ENCODE measurements around the gene NTMT1. TPM values are rescaled to one million over a fixed set of nuclear protein-coding genes. Genes with fewer than 3 reads are reported as not detected.

Gene NTMT1
- total and polyA plus RNA-seq, 10 donors = 22.8 to 50.5 (median 36.6) TPM

GRCh38 chr9:129646654-129647053 lies 20.7 kb downstream of the NTMT1 start:
- 84 to 97% (median 94%) methylated on average over 7 of the region's 7 CpGs for WGBS, 5 donors
- no peak for TF ChIP-seq CTCF (IDR thresholded peaks at IDR 0.05 in 8 of 11, conservative IDR thresholded peaks at IDR 0.05 in 3 of 11)
- no peak for TF ChIP-seq POLR2AphosphoS5 (IDR thresholded peaks at IDR 0.05)
- no peak for TF ChIP-seq POLR2A (IDR thresholded peaks at IDR 0.05)
- intact Hi-C loops (cut with DNase I; ENCODE audit: low total_unique reads) = loop anchor here (10.0 kb wide), 1 partner anchor 138 kb away; no protein-coding TSS in a partner anchor
- Histone ChIP-seq H3K27ac (no peak overlapping the region), H3K9me3 (no peaks in the 10 kb centered on the region), H3K36me3 (no peaks in the 10 kb centered on the region), H3K27me3 (replicated peaks in 1 of 7) (no peaks in the 10 kb centered on the region), H3K4me1 (peaks cover 0 to 10% (median 6%) of the 10 kb centered on the region in 6 donors), H3K4me3 (no peak overlapping the region)
- DNase-seq = no peak

- Histone ChIP-seq H3K36me3 (no peaks in the 10 kb centered on the region), H3K4me3 (no peak overlapping the region), H3K27me3 (replicated peaks in 1 of 7) (no peaks in the 10 kb centered on the region), H3K27ac (no peak overlapping the region), H3K4me1 (peaks cover 0 to 3% (median 2%) of the 10 kb centered on the region in 6 donors), H3K9me3 (no peaks in the 10 kb centered on the region)
- no peak for TF ChIP-seq POLR2A (IDR thresholded peaks at IDR 0.05)
- no peak for TF ChIP-seq POLR2AphosphoS5 (IDR thresholded peaks at IDR 0.05)
- TF ChIP-seq CTCF (IDR thresholded peaks at IDR 0.05 in 8 of 11, conservative IDR thresholded peaks at IDR 0.05 in 3 of 11) = no peak
- intact Hi-C loops (cut with DNase I; ENCODE audit: low total_unique reads) = loop anchor here (10.0 kb wide), 1 partner anchor 137 kb away; no protein-coding TSS in a partner anchor
- no peak for DNase-seq
- WGBS, 5 donors = 82 to 91% (median 87%) methylated on average over 10 of the region's 10 CpGs
These were observed 21.7 kb downstream of the NTMT1 start for GRCh38 chr9:129647635-129648034.

- H3K36me3 ChIP-seq = no peaks in the 10 kb centered on the region
- H3K9me3 ChIP-seq = no peaks in the 10 kb centered on the region
- no peak for DNase-seq
- H3K4me1 ChIP-seq = no peaks in the 10 kb centered on the region
- peaks cover 0 to under 1% (median 0%) of the 10 kb centered on the region in 7 donors for H3K27me3 ChIP-seq (replicated peaks in 1 of 7)
- no peak for TF ChIP-seq POLR2AphosphoS5 (IDR thresholded peaks at IDR 0.05)
- TF ChIP-seq CTCF (IDR thresholded peaks at IDR 0.05 in 8 of 11, conservative IDR thresholded peaks at IDR 0.05 in 3 of 11) = no peak
- no peak for TF ChIP-seq POLR2A (IDR thresholded peaks at IDR 0.05)
- intact Hi-C loops (cut with DNase I; ENCODE audit: low total_unique reads) = loop anchor here (10.0 kb wide), 1 partner anchor 137 kb away; no protein-coding TSS in a partner anchor
- no peak overlapping the region for H3K27ac ChIP-seq
- 78 to 86% (median 81%) methylated on average over 16 of the region's 16 CpGs for WGBS, 5 donors
- H3K4me3 ChIP-seq = no peak overlapping the region
These were observed 22.3 kb downstream of the NTMT1 start for GRCh38 chr9:129648092-129648763.

- Histone ChIP-seq H3K4me3 (no peak overlapping the region), H3K9me3 (no peaks in the 10 kb centered on the region), H3K36me3 (no peaks in the 10 kb centered on the region), H3K27me3 (replicated peaks in 1 of 7) (peaks cover 0 to 6% (median 0%) of the 10 kb centered on the region in 7 donors), H3K4me1 (peaks cover 0 to 2% (median 0%) of the 10 kb centered on the region in 6 donors), H3K27ac (no peak overlapping the region)
- DNase-seq = no peak
- TF ChIP-seq CTCF (IDR thresholded peaks at IDR 0.05 in 8 of 11, conservative IDR thresholded peaks at IDR 0.05 in 3 of 11) = no peak
- no peak for TF ChIP-seq POLR2A (IDR thresholded peaks at IDR 0.05)
- TF ChIP-seq POLR2AphosphoS5 (IDR thresholded peaks at IDR 0.05) = no peak
- intact Hi-C loops (cut with DNase I; ENCODE audit: low total_unique reads) = loop anchor here (10.0 kb wide), 1 partner anchor 136 kb away; no protein-coding TSS in a partner anchor
- 79 to 89% (median 82%) methylated on average over 9 to 10 of the region's 10 CpGs for WGBS, 5 donors
These were observed 22.8 kb downstream of the NTMT1 start for GRCh38 chr9:129648764-129649115.

Data from spleen (tissue), 11 donors.